Measurements from ENCODE around the gene NEGR1. TPM values are rescaled to one million over a fixed set of nuclear protein-coding genes. Genes with fewer than 3 reads are reported as not detected.

NEGR1 gene
- total RNA-seq, 4 donors from 2014 or later: 1.6 to 4.7 (median 2.3) TPM

DNA sequence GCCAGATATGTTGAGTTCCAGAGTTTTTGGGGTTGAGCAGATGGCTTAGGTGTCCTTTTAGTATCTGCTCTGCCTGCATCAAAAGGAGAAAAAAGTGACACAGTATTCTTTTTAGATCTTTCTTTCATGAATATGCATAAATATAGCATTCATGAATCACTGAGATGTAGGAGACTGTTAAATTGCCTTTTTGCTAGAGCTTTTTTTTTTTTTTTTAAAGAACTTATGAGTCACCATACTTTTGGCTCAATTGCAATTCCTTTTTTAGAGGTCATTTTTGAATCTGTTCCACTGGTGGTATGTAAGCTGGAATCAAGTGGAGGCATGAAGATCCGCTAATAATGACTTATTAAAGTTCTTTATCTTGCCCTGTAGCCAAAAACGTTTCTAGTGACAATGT, 720.6 kb downstream of the NEGR1 start:
- Histone ChIP-seq H3K36me3 (no peaks in the 10 kb centered on the region), H3K27ac (no peak overlapping the region), H3K4me3 (no peak overlapping the region), H3K27me3 (no peaks in the 10 kb centered on the region), H3K4me1 (no peaks in the 10 kb centered on the region), H3K9me3 (no peaks in the 10 kb centered on the region)
- TF ChIP-seq, protein P1, sequence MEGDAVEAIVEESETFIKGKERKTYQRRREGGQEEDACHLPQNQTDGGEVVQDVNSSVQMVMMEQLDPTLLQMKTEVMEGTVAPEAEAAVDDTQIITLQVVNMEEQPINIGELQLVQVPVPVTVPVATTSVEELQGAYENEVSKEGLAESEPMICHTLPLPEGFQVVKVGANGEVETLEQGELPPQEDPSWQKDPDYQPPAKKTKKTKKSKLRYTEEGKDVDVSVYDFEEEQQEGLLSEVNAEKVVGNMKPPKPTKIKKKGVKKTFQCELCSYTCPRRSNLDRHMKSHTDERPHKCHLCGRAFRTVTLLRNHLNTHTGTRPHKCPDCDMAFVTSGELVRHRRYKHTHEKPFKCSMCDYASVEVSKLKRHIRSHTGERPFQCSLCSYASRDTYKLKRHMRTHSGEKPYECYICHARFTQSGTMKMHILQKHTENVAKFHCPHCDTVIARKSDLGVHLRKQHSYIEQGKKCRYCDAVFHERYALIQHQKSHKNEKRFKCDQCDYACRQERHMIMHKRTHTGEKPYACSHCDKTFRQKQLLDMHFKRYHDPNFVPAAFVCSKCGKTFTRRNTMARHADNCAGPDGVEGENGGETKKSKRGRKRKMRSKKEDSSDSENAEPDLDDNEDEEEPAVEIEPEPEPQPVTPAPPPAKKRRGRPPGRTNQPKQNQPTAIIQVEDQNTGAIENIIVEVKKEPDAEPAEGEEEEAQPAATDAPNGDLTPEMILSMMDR (IDR thresholded peaks at IDR 0.05): no peak
- no peak for TF ChIP-seq POLR2A (IDR thresholded peaks at IDR 0.05)
- no peak for DNase-seq

DNA sequence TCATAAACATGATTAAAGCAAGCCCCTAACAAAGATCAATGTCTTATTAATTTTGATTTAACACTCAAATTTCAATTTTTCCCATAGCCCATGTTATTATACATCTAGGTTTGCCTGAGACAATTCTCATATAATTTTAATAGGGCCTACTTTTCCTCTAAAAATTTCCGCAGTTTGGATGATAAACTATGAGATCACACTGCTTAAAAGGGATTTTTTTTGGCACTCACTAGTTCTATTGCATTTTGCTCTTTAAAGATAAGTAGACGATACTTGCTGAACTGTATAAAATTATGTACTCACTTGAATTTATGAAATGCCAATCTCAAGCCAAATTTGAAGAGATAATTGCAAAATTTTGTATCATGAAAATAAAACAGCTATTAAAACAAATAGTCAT, 721.1 kb downstream of the NEGR1 start:
- no peaks in the 10 kb centered on the region for H3K36me3 ChIP-seq
- H3K9me3 ChIP-seq: no peaks in the 10 kb centered on the region
- H3K4me1 ChIP-seq: no peaks in the 10 kb centered on the region
- H3K27ac ChIP-seq: no peak overlapping the region
- no peaks in the 10 kb centered on the region for H3K27me3 ChIP-seq
- DNase-seq: no peak
- no peak overlapping the region for H3K4me3 ChIP-seq
- TF ChIP-seq, protein P1 (IDR thresholded peaks at IDR 0.05): no peak
- no peak for TF ChIP-seq POLR2A (IDR thresholded peaks at IDR 0.05)

DNA sequence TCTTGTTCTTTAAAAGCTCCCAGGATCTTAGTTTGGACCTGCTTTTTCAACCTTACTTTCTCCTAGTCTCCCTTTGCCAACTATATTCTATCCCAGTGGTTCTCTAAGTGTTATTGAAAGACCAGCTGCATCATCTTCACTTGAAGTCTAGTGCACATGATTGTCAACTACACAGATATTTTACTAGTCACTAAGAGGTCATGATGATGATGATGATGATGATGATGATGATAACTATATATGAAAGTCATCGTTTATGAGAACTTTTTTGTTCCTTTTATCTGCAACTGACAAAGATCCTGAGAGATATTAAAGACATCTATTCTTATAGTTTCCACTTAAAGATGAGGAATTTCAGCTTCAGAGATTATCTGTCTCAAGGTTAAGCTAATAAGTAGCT, 722.5 kb downstream of the NEGR1 start:
- H3K4me1 ChIP-seq: no peaks in the 10 kb centered on the region
- TF ChIP-seq, protein P1 (IDR thresholded peaks at IDR 0.05): no peak
- no peak for TF ChIP-seq POLR2A (IDR thresholded peaks at IDR 0.05)

DNA sequence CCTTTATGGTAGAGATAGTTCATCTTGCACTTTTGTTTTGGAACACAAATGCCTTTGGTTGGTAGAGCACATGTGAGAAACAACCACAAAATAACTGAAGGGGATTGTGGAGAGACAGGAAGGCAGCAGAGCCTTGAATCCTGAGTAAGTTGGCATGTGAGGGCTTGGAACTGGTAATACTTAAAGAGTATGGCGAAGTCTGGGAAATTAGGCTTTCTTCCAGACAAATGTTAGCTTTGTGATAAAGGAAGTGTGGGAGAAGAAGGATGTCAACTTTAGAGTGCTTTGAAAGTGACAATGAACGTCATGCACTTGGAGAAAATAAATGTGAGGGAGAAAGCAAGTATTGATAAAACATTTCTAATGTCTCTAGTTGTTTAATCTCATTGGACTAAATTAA, 725.2 kb downstream of the NEGR1 start:
- H3K4me3 ChIP-seq: no peak overlapping the region
- H3K9me3 ChIP-seq: no peaks in the 10 kb centered on the region
- no peaks in the 10 kb centered on the region for H3K4me1 ChIP-seq
- H3K36me3 ChIP-seq: no peaks in the 10 kb centered on the region
- no peak for DNase-seq
- TF ChIP-seq, protein P1 (IDR thresholded peaks at IDR 0.05): no peak
- TF ChIP-seq POLR2A (IDR thresholded peaks at IDR 0.05): no peak
- no peak overlapping the region for H3K27ac ChIP-seq
- H3K27me3 ChIP-seq: no peaks in the 10 kb centered on the region

More for the DNA sequence above, 722.5 kb downstream of the NEGR1 start:
- Histone ChIP-seq H3K27me3 (no peaks in the 10 kb centered on the region), H3K9me3 (no peaks in the 10 kb centered on the region), H3K36me3 (no peaks in the 10 kb centered on the region), H3K4me3 (no peak overlapping the region), H3K27ac (no peak overlapping the region)
- DNase-seq: no peak

DNA sequence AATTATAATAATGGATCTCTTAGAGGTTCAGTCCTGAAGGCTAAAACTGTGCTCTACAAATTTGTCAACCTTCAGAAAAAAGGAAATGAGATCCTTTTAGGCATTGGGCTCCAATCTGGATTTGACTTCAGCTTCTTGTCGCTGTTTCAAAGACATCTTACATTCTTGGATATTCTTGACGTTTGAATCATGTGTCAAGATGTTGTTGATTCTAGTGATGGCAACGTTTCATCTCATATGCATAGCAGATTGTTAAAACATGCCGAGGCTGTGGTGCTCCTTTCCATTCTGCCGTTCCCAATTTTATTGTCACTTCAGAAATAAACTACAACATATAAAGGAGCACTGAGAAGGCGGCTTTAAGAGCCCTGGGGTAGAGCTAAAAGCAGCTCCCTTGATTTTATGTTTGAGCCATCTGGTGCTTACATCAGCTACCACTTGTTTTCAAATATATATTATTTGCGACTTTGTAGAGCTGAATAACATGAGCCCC, 733.9 kb downstream of the NEGR1 start:
- H3K27me3 ChIP-seq: no peaks in the 10 kb centered on the region
- no peaks in the 10 kb centered on the region for H3K4me1 ChIP-seq
- H3K27ac ChIP-seq: no peak overlapping the region
- TF ChIP-seq POLR2A (IDR thresholded peaks at IDR 0.05): no peak
- TF ChIP-seq, protein P1 (IDR thresholded peaks at IDR 0.05): no peak
- no peaks in the 10 kb centered on the region for H3K9me3 ChIP-seq
- DNase-seq: no peak
- no peaks in the 10 kb centered on the region for H3K36me3 ChIP-seq
- no peak overlapping the region for H3K4me3 ChIP-seq

DNA sequence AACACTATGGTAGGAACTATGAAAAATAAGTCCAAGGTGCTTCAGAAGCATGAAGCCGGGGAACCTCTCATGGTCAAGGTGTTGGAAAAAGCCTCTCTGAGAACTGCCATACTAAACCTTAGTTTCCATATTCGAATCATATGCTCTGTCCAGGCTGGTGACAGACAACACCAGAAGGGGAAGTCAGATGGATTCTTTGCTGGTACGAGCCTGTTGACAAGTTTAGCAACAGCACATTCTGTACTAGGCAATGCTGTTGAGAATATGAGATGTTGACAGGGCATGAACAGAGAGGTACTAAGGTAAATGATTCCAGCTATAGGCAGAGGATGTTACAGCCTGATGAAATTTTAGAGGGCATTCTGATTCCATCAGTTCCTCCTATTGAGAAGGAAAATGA, 740.2 kb downstream of the NEGR1 start:
- DNase-seq: no peak
- no peaks in the 10 kb centered on the region for H3K27me3 ChIP-seq
- H3K4me1 ChIP-seq: no peaks in the 10 kb centered on the region
- no peaks in the 10 kb centered on the region for H3K36me3 ChIP-seq
- TF ChIP-seq POLR2A (IDR thresholded peaks at IDR 0.05): no peak
- TF ChIP-seq, protein P1 (IDR thresholded peaks at IDR 0.05): no peak
- no peak overlapping the region for H3K27ac ChIP-seq
- no peaks in the 10 kb centered on the region for H3K9me3 ChIP-seq
- no peak overlapping the region for H3K4me3 ChIP-seq

Data from Peyer's patch (tissue), 4 donors.